ENCODE results near the gene COL8A2.

COL8A2 gene

DNA sequence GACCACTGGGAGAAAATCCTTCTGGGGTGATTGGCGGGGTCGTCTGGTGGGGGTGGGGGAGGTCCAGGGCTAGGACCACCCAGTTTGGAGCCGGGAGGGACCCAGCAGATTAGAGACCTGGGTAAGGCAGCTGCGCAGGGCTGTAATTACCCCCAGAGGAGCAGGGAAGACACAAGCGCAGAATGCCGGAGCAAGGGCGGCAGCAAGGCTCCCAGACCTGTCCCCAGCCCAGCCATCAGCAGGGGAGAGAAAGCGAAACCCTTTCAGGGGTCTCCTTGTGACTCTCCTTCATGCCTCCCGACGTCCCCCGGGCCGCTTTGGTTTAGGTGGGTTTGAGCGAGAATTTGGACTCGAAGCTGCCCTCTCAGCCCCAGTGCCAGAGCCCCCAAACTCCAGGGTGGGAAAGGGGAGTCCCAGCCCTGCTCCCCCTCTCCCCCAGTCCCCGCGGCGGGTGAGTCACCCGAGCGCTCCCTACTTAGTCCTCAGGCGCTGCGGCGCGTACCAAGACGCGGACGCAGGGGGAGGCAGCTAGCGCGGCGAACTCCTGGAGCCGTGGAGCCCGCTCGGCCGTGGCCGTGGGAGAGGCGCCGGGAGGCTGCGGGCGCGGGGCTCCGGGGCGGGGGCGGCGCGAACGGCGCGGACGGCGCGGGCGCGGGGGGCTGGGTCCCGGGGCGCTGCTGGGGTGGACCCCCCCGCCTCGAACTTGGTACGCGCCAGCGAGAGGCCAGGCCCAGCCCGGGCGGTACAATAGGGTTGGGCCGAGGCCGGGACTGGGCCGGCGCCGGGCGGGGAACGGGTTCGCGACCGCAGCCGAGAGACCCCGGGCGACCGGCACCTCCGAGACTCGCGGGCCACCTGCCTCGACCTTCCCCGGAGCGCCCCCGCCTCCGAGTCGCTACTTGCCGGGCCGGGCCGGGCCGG is 30.6 kb upstream of the COL8A2 start, which contains the start of gene MAP7D1:
Gene MAP7D1, plus strand, starts transcription at position 753 of the 921 bp plus-strand sequence. CDS start 258 bp downstream, outside the sequence.
- Histone ChIP-seq H3K4me1 (ENCODE audit: control insufficient read depth, insufficient read depth, low read length) (peaks cover 5% of the 10 kb centered on the region), H3K4me3 (ENCODE audit: low read depth, low read length) (peak within 1 kb of the TSS; percentile 86), H3K36me3 (ENCODE audit: control insufficient read depth in 2 of 2, insufficient read depth in 1 of 2, low read length in 2 of 2) (peaks cover 0 to 26% of the 10 kb centered on the region in 2 experiments; a peak in 1 of 3 replicates), H3K9me3 (ENCODE audit: control insufficient read depth, insufficient read depth, low read depth, low read length) (no peaks in the 10 kb centered on the region), H3K27ac (ENCODE audit: extremely low read depth, low read depth, low read length) (peak within 1 kb of the TSS; percentile 98)
- CTCF ChIA-PET, result interaction anchor here (0.6 to 5.8 kb wide), 3 partner anchors 33 to 130 kb away, joined by 3 to 48 read pairs (median 7); no protein-coding TSS in a partner anchor
- POLR2A ChIA-PET, result interaction anchor here (0.6 to 1.9 kb wide), 10 partner anchors 11 to 230 kb away, joined by 3 to 10 read pairs (median 4); partner anchors contain the start of genes EVA1B, STK40 and THRAP3
- TF ChIP-seq, protein P1, sequence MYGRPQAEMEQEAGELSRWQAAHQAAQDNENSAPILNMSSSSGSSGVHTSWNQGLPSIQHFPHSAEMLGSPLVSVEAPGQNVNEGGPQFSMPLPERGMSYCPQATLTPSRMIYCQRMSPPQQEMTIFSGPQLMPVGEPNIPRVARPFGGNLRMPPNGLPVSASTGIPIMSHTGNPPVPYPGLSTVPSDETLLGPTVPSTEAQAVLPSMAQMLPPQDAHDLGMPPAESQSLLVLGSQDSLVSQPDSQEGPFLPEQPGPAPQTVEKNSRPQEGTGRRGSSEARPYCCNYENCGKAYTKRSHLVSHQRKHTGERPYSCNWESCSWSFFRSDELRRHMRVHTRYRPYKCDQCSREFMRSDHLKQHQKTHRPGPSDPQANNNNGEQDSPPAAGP (tag by site-specific recombination; IDR thresholded peaks at IDR 0.05), result peak; percentile 86
- peak; percentile 53 for TF ChIP-seq SP3 (tag by site-specific recombination; IDR thresholded peaks at IDR 0.05)
- 0 out of 2 replicates have a peak, but pooled peaks have one; percentile 18 for TF ChIP-seq ZBTB21 (tag by site-specific recombination; IDR thresholded peaks at IDR 0.05)
- TF ChIP-seq ZNF311 (tag by site-specific recombination; IDR thresholded peaks at IDR 0.05; ENCODE audit: borderline replicate concordance), result no peak
- TF ChIP-seq ZNF133 (tag by site-specific recombination; IDR thresholded peaks at IDR 0.05), result no peak
- no peak for TF ChIP-seq ATF2 (tag by site-specific recombination; IDR thresholded peaks at IDR 0.05; ENCODE audit: low read depth)
- TF ChIP-seq, protein P2, sequence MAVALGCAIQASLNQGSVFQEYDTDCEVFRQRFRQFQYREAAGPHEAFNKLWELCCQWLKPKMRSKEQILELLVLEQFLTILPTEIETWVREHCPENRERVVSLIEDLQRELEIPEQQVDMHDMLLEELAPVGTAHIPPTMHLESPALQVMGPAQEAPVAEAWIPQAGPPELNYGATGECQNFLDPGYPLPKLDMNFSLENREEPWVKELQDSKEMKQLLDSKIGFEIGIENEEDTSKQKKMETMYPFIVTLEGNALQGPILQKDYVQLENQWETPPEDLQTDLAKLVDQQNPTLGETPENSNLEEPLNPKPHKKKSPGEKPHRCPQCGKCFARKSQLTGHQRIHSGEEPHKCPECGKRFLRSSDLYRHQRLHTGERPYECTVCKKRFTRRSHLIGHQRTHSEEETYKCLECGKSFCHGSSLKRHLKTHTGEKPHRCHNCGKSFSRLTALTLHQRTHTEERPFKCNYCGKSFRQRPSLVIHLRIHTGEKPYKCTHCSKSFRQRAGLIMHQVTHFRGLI (tag by site-specific recombination; IDR thresholded peaks at IDR 0.05), result 0 out of 2 replicates have a peak, but pooled peaks have one; percentile 26
- no peak for TF ChIP-seq YY1 (tag by site-specific recombination; IDR thresholded peaks at IDR 0.05)
- TF ChIP-seq ZBTB20 (tag by site-specific recombination; IDR thresholded peaks at IDR 0.05), result peak; percentile 90
- peak; percentile 55 for TF ChIP-seq ZNF366 (tag by site-specific recombination; conservative IDR thresholded peaks at IDR 0.05)
- TF ChIP-seq ZBTB7A (tag by site-specific recombination; IDR thresholded peaks at IDR 0.05; ENCODE audit: low read depth), result peak; percentile 90
- no peak for TF ChIP-seq ZNF157 (tag by site-specific recombination; IDR thresholded peaks at IDR 0.05)
- TF ChIP-seq HOXD13 (CRISPR knock-in tag; IDR thresholded peaks at IDR 0.05; ENCODE audit: borderline replicate concordance), result no peak
- TF ChIP-seq ZNF76 (tag by site-specific recombination; IDR thresholded peaks at IDR 0.05; ENCODE audit: borderline replicate concordance, low read depth), result no peak
- TF ChIP-seq ZBTB48 (tag by site-specific recombination; IDR thresholded peaks at IDR 0.05), result peak; percentile 75
- TF ChIP-seq ZBTB1 (tag by site-specific recombination; IDR thresholded peaks at IDR 0.05), result no peak
- peak; percentile 50; the same call in 1 of the 2 replicates for TF ChIP-seq ZNF677 (tag by site-specific recombination; IDR thresholded peaks at IDR 0.05)
- TF ChIP-seq ZNF701 (tag by site-specific recombination; IDR thresholded peaks at IDR 0.05), result no peak
- no peak for TF ChIP-seq ZNF174 (tag by site-specific recombination; IDR thresholded peaks at IDR 0.05)
- 0 out of 2 replicates have a peak, but pooled peaks have one; percentile 16 for TF ChIP-seq PBX3 (CRISPR knock-in tag; IDR thresholded peaks at IDR 0.05)
- peak; percentile 33 for TF ChIP-seq ZNF629 (tag by site-specific recombination; IDR thresholded peaks at IDR 0.05)
- TF ChIP-seq ZBTB17 (tag by site-specific recombination; IDR thresholded peaks at IDR 0.05), result peak; percentile 62; the same call in 1 of the 2 replicates
- no peak for TF ChIP-seq ZNF530 (tag by site-specific recombination; IDR thresholded peaks at IDR 0.05; ENCODE audit: low read depth)
- peak; percentile 35; the same call in 1 of the 2 replicates for TF ChIP-seq ZNF10 (tag by site-specific recombination; IDR thresholded peaks at IDR 0.05)
- peak; percentile 79 for TF ChIP-seq GLIS2 (tag by site-specific recombination; IDR thresholded peaks at IDR 0.05)
- no peak for TF ChIP-seq ZNF121 (tag by site-specific recombination; IDR thresholded peaks at IDR 0.05)
- TF ChIP-seq, protein P3, sequence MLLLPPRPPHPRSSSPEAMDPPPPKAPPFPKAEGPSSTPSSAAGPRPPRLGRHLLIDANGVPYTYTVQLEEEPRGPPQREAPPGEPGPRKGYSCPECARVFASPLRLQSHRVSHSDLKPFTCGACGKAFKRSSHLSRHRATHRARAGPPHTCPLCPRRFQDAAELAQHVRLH (tag by site-specific recombination; IDR thresholded peaks at IDR 0.05), result no peak
- TF ChIP-seq REPIN1 (tag by site-specific recombination; IDR thresholded peaks at IDR 0.05; ENCODE audit: low read depth), result no peak
- TF ChIP-seq KLF8 (tag by site-specific recombination; IDR thresholded peaks at IDR 0.05), result peak; percentile 37; the same call in 1 of the 2 replicates
- no peak for TF ChIP-seq ZFP69B (tag by site-specific recombination; IDR thresholded peaks at IDR 0.05)
- TF ChIP-seq ZNF292 (tag by site-specific recombination; IDR thresholded peaks at IDR 0.05; ENCODE audit: borderline replicate concordance, low read depth), result no peak
- TF ChIP-seq GLI4 (tag by site-specific recombination; IDR thresholded peaks at IDR 0.05), result no peak
- no peak for TF ChIP-seq ZNF548 (tag by site-specific recombination; IDR thresholded peaks at IDR 0.05)
